Prostate gland (tissue), 2 donors: ENCODE data around the gene TLR1. TPM values are rescaled to one million over a fixed set of nuclear protein-coding genes. Genes with fewer than 3 reads are reported as not detected.

Experiments used
- DNase-seq: peaks from one replicate; pipeline ENCODE4 v3.0.0-alpha.2; 2019; ENCODE audit warnings: low spot score
- H3K27ac ChIP-seq, 2 donors: fragments of 200-600 bp; sonication (generic); 2 replicates each; pipeline ENCODE4 v1.5.1; 2017 to 2019
- H3K27me3 ChIP-seq: fragments of 200-600 bp; sonication (generic); replicated peaks from 2 replicates; pipeline ENCODE4 v1.5.1; 2019; ENCODE audit not compliant: insufficient read depth
- H3K36me3 ChIP-seq, 2 donors: fragments of 200-600 bp; sonication (generic); 1 replicate in 1 of 2; 2 replicates in 1 of 2; pipeline versions ENCODE4 v1.5.1 to v1.8.1; 2017 to 2019
- H3K4me1 ChIP-seq: fragments of 200-600 bp; sonication (generic); replicated peaks from 2 replicates; pipeline ENCODE4 v1.5.1; 2019
- H3K4me3 ChIP-seq, 2 donors: fragments of 200-600 bp; sonication (generic); 2 replicates each; pipeline ENCODE4 v1.5.1; 2017 to 2019
- H3K9me3 ChIP-seq: fragments of 200-600 bp; sonication (generic); 2 replicates; pipeline ENCODE4 v1.5.1; 2017
- CTCF ChIP-seq, 4 experiments: fragments of 200-600 bp in 2 of 4; fragments of 450-650 bp in 2 of 4; sonication (generic) in 2 of 4; IDR thresholded peaks; 1 replicate in 3 of 4; 2 replicates in 1 of 4; pipeline ENCODE4 v1.5.1; 2016 to 2019; ENCODE audit warnings: antibody characterized with exemption in 4 of 4, mild to moderate bottlenecking in 2 of 4, moderate library complexity in 2 of 4
- POLR2A ChIP-seq: fragments of 450-650 bp; IDR thresholded peaks from one replicate; pipeline ENCODE4 v1.6.1; 2016; ENCODE audit warnings: antibody characterized with exemption, mild to moderate bottlenecking
- POLR2AphosphoS5 ChIP-seq: sonication (generic); formaldehyde crosslinking; IDR thresholded peaks from one replicate; pipeline ENCODE4 v1.6.1; 2017; ENCODE audit warnings: antibody characterized with exemption
- WGBS: methylation state at CpG from one replicate; pipeline ENCODE4 v1.1.5; 2018; 5-methylcytosine and 5-hydroxymethylcytosine counted together
- intact Hi-C: fragments of 100-400 bp; cut with DNase I; formaldehyde crosslinking; loops from one replicate; pipeline ENCODE4 v1.14.2; 2022
- total RNA-seq, 2 donors: library from RNA; depleted of rRNA; stranded (reverse); fragments of >200 nt; gene quantifications; one replicate each; pipeline ENCODE4 v1.1.0, GENCODE V29; 2016

Gene TLR1
- total RNA-seq, 2 donors from 2014 or later = 7.4 to 7.8 TPM

- Histone ChIP-seq H3K4me3 (no peak overlapping the region), H3K27me3 (no peaks in the 10 kb centered on the region), H3K36me3 (no peaks in the 10 kb centered on the region), H3K27ac (no peak overlapping the region), H3K9me3 (no peaks in the 10 kb centered on the region), H3K4me1 (no peaks in the 10 kb centered on the region)
- WGBS = 97% methylated on average over 3 of the region's 3 CpGs
- no peak for DNase-seq
- intact Hi-C loops = no loop called here
- TF ChIP-seq POLR2AphosphoS5 (no peak), CTCF (IDR thresholded peaks at IDR 0.05) (no peak), POLR2A (no peak)
Measured at GRCh38 chr4:38795087-38795486, 9.5 kb downstream of the TLR1 start.

- Histone ChIP-seq H3K27me3 (no peaks in the 10 kb centered on the region), H3K4me1 (no peaks in the 10 kb centered on the region), H3K27ac (no peak overlapping the region), H3K9me3 (no peaks in the 10 kb centered on the region), H3K4me3 (no peak overlapping the region), H3K36me3 (no peaks in the 10 kb centered on the region)
- TF ChIP-seq POLR2AphosphoS5 (no peak), POLR2A (no peak), CTCF (IDR thresholded peaks at IDR 0.05) (no peak)
- 83% methylated on average over 2 of the region's 2 CpGs for WGBS
- DNase-seq = no peak
- intact Hi-C loops = no loop called here
Measured at GRCh38 chr4:38794051-38794450, 10.5 kb downstream of the TLR1 start.

- intact Hi-C loops = no loop called here
- H3K36me3 ChIP-seq = no peaks in the 10 kb centered on the region
- TF ChIP-seq POLR2A (no peak), CTCF (IDR thresholded peaks at IDR 0.05) (no peak), POLR2AphosphoS5 (no peak)
- no peaks in the 10 kb centered on the region for H3K9me3 ChIP-seq
- DNase-seq = no peak
- 73% methylated on average over 2 of the region's 2 CpGs for WGBS
- H3K4me1 ChIP-seq = no peaks in the 10 kb centered on the region
- no peak overlapping the region for H3K4me3 ChIP-seq
- no peaks in the 10 kb centered on the region for H3K27me3 ChIP-seq
- no peak overlapping the region for H3K27ac ChIP-seq
Measured at GRCh38 chr4:38791010-38791409, 13.6 kb downstream of the TLR1 start.

GRCh38 chr4:38788317-38788716 is 16.3 kb downstream of the TLR1 start:
- Histone ChIP-seq H3K27ac (no peak overlapping the region), H3K27me3 (no peaks in the 10 kb centered on the region), H3K4me1 (no peaks in the 10 kb centered on the region), H3K36me3 (no peaks in the 10 kb centered on the region), H3K4me3 (no peak overlapping the region), H3K9me3 (no peaks in the 10 kb centered on the region)
- no peak for DNase-seq
- 51% methylated on average over 1 of the region's 1 CpG for WGBS
- TF ChIP-seq POLR2AphosphoS5 (no peak), POLR2A (no peak), CTCF (IDR thresholded peaks at IDR 0.05) (no peak)
- intact Hi-C loops = no loop called here

- no peak for DNase-seq
- Histone ChIP-seq H3K36me3 (no peaks in the 10 kb centered on the region), H3K4me1 (no peaks in the 10 kb centered on the region), H3K9me3 (no peaks in the 10 kb centered on the region), H3K27ac (no peak overlapping the region), H3K27me3 (no peaks in the 10 kb centered on the region), H3K4me3 (no peak overlapping the region)
- WGBS = 81% methylated on average over 4 of the region's 4 CpGs
- TF ChIP-seq CTCF (IDR thresholded peaks at IDR 0.05) (no peak), POLR2A (no peak)
- intact Hi-C loops = no loop called here
Measured at GRCh38 chr4:38787693-38788092, 16.9 kb downstream of the TLR1 start.
